Breast epithelium (tissue), 4 donors: ENCODE results near the gene FAM78A. TPM values are rescaled to one million over a fixed set of nuclear protein-coding genes. Genes with fewer than 3 reads are reported as not detected.

ENCODE experiments used
- DNase-seq, 2 donors: peaks; one replicate each; pipeline ENCODE4 v3.0.0-alpha.2; 2019; ENCODE audit warnings: low spot score in 2 of 2
- H3K27ac ChIP-seq, 2 donors: fragments of 200-600 bp; sonication (generic) in 1 of 2; one replicate each; pipeline ENCODE4 v1.5.1; 2016 to 2019; ENCODE audit warnings: mild to moderate bottlenecking in 1 of 2
- H3K27me3 ChIP-seq, 2 donors: fragments of 200-600 bp; sonication (generic) in 1 of 2; one replicate each; pipeline versions ENCODE4 v1.5.1 to v1.6.0; 2017 to 2019; ENCODE audit warnings: control low read depth in 1 of 2, mild to moderate bottlenecking in 1 of 2
- H3K36me3 ChIP-seq: fragments of 200-600 bp; one replicate; pipeline ENCODE4 v1.5.1; 2019
- H3K4me1 ChIP-seq, 2 donors: fragments of 200-600 bp; sonication (generic); one replicate each; pipeline ENCODE4 v1.5.1; 2016 to 2019; ENCODE audit warnings: control low read depth in 1 of 2
- H3K4me3 ChIP-seq, 3 donors: fragments of 200-600 bp; sonication (generic); 1 replicate in 2 of 3; 2 replicates in 1 of 3; pipeline ENCODE4 v1.5.1; 2016 to 2019; ENCODE audit warnings: mild to moderate bottlenecking in 3 of 3, moderate library complexity in 2 of 3
- H3K9me3 ChIP-seq, 2 donors: fragments of 200-600 bp; sonication (generic) in 1 of 2; one replicate each; pipeline ENCODE4 v1.5.1; 2016 to 2019; ENCODE audit warnings: control low read depth in 1 of 2
- POLR2A ChIP-seq: fragments of 450-650 bp; IDR thresholded peaks from one replicate; pipeline ENCODE4 v1.6.1; 2016; ENCODE audit warnings: antibody characterized with exemption, mild to moderate bottlenecking, moderate library complexity
- POLR2AphosphoS5 ChIP-seq, 3 donors: sonication (generic); formaldehyde crosslinking; IDR thresholded peaks; one replicate each; pipeline ENCODE4 v1.6.1; 2017; ENCODE audit warnings: antibody characterized with exemption in 3 of 3
- intact Hi-C: fragments of 100-400 bp; cut with DNase I; formaldehyde crosslinking; loops from one replicate; pipeline ENCODE4 v1.15.1; 2023; ENCODE audit warnings: low total_unique reads
- total RNA-seq, 3 donors: library from RNA; depleted of rRNA; stranded (reverse); fragments of >200 nt; gene quantifications; one replicate each; pipeline ENCODE4 v1.1.0, GENCODE V29; 2016
- TF ChIP-seq, protein P1 (sequence below), 3 donors: fragments of 450-650 bp; IDR thresholded peaks; one replicate each; pipeline ENCODE4 v1.5.1; 2016 to 2017; ENCODE audit warnings: antibody characterized with exemption in 3 of 3, mild to moderate bottlenecking in 3 of 3, moderate library complexity in 3 of 3

Gene FAM78A
- total RNA-seq, 3 donors from 2014 or later = 1.6 to 3.7 (median 2.5) TPM

GRCh38 chr9:131234799-131235479, 41.4 kb downstream of the FAM78A start:
- intact Hi-C loops = no loop called here

GRCh38 chr9:131233995-131234394, 42.3 kb downstream of the FAM78A start:
- intact Hi-C loops = no loop called here
- TF ChIP-seq, protein P1, sequence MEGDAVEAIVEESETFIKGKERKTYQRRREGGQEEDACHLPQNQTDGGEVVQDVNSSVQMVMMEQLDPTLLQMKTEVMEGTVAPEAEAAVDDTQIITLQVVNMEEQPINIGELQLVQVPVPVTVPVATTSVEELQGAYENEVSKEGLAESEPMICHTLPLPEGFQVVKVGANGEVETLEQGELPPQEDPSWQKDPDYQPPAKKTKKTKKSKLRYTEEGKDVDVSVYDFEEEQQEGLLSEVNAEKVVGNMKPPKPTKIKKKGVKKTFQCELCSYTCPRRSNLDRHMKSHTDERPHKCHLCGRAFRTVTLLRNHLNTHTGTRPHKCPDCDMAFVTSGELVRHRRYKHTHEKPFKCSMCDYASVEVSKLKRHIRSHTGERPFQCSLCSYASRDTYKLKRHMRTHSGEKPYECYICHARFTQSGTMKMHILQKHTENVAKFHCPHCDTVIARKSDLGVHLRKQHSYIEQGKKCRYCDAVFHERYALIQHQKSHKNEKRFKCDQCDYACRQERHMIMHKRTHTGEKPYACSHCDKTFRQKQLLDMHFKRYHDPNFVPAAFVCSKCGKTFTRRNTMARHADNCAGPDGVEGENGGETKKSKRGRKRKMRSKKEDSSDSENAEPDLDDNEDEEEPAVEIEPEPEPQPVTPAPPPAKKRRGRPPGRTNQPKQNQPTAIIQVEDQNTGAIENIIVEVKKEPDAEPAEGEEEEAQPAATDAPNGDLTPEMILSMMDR (IDR thresholded peaks at IDR 0.05) = no peak
- TF ChIP-seq POLR2A = no peak
- TF ChIP-seq POLR2AphosphoS5 (IDR thresholded peaks at IDR 0.05) = no peak
- peaks cover 3% of the 10 kb centered on the region for H3K36me3 ChIP-seq
- H3K27ac ChIP-seq = no peak overlapping the region
- H3K9me3 ChIP-seq = no peaks in the 10 kb centered on the region
- H3K4me1 ChIP-seq = peaks cover 0 to 4% of the 10 kb centered on the region in 2 donors
- DNase-seq = no peak
- no peak overlapping the region for H3K4me3 ChIP-seq
- H3K27me3 ChIP-seq = no peaks in the 10 kb centered on the region

More at GRCh38 chr9:131234799-131235479, 41.4 kb downstream of the FAM78A start:
- H3K27ac ChIP-seq = no peak overlapping the region
- DNase-seq = no peak
- H3K4me3 ChIP-seq = no peak overlapping the region
- TF ChIP-seq, protein P1 (IDR thresholded peaks at IDR 0.05) = no peak
- TF ChIP-seq POLR2AphosphoS5 (IDR thresholded peaks at IDR 0.05) = no peak
- TF ChIP-seq POLR2A = no peak
- H3K9me3 ChIP-seq = no peaks in the 10 kb centered on the region
- peaks cover 0 to 4% of the 10 kb centered on the region in 2 donors for H3K4me1 ChIP-seq
- peaks cover 3% of the 10 kb centered on the region for H3K36me3 ChIP-seq
- H3K27me3 ChIP-seq = no peaks in the 10 kb centered on the region

- Histone ChIP-seq H3K4me3 (no peak overlapping the region), H3K27me3 (no peaks in the 10 kb centered on the region), H3K4me1 (peaks cover 0 to 2% of the 10 kb centered on the region in 2 donors), H3K27ac (no peak overlapping the region), H3K9me3 (no peaks in the 10 kb centered on the region), H3K36me3 (peaks cover 3% of the 10 kb centered on the region)
- DNase-seq = no peak
- TF ChIP-seq POLR2AphosphoS5 (IDR thresholded peaks at IDR 0.05) (no peak), POLR2A (no peak)
- intact Hi-C loops = no loop called here
Observed at GRCh38 chr9:131233556-131233955, 42.8 kb downstream of the FAM78A start.

DNA sequence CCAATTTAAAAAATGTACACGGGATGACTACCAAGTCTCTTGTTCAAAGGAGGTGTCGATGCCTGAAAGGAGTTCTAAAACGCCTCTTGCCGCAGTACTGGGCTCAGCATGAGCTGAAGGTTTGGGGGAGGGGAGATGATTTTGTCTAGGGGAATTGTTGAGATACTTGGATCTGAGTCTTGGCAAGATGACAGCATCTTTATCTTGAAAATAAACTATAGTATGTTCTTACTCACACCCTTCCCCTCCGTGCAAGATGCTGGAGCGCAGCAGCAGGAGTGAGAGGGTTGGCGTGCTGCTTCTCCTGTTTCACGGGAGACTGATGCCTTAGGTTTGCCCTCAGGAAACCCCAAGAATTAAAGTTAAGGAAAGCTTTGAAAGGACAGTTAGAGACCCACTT, 47.3 kb downstream of the FAM78A start:
- no peaks in the 10 kb centered on the region for H3K4me1 ChIP-seq
- intact Hi-C loops = no loop called here
- peaks cover 3% of the 10 kb centered on the region for H3K36me3 ChIP-seq
- no peak for DNase-seq
- no peak overlapping the region for H3K27ac ChIP-seq
- H3K9me3 ChIP-seq = no peaks in the 10 kb centered on the region
- TF ChIP-seq, protein P1 (IDR thresholded peaks at IDR 0.05) = no peak
- TF ChIP-seq POLR2AphosphoS5 (IDR thresholded peaks at IDR 0.05) (no peak), POLR2A (no peak)
- peak overlapping the region in 1 of 3 donors; percentile 38 for H3K4me3 ChIP-seq
- no peaks in the 10 kb centered on the region for H3K27me3 ChIP-seq

DNA sequence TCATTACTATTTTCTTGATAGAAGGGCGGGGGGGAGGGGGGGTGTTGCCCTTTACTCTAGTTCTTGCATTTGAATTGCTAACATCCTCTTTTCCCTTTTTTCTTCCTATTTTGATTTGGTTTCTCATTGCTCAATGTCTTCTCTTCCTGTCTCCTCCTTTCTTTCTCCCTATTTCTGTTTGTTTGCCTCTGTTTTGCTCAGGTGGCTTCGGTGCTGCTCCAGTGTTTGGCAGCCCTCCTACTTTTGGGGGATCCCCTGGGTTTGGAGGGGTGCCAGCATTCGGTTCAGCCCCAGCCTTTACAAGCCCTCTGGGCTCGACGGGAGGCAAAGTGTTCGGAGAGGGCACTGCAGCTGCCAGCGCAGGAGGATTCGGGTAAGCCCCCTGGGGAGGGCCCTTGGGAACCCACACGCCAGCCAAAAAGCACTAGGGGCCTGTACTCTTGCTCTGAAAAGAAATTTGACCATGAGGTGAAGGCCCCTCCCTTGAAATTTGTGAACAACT, 48.3 kb downstream of the FAM78A start:
- H3K9me3 ChIP-seq = no peaks in the 10 kb centered on the region
- no peak overlapping the region for H3K27ac ChIP-seq
- TF ChIP-seq POLR2A = no peak
- TF ChIP-seq, protein P1 (IDR thresholded peaks at IDR 0.05) = no peak
- no peak for TF ChIP-seq POLR2AphosphoS5 (IDR thresholded peaks at IDR 0.05)
- DNase-seq = no peak
- H3K4me1 ChIP-seq = no peaks in the 10 kb centered on the region
- H3K36me3 ChIP-seq = no peaks in the 10 kb centered on the region
- peak overlapping the region in 2 of 3 donors; percentile 13 to 38 for H3K4me3 ChIP-seq
- no peaks in the 10 kb centered on the region for H3K27me3 ChIP-seq
- intact Hi-C loops = no loop called here
